Measurements from ENCODE around the gene DNAH2. TPM values are rescaled to one million over a fixed set of nuclear protein-coding genes. Genes with fewer than 3 reads are reported as not detected.

DNAH2 gene, protein sequence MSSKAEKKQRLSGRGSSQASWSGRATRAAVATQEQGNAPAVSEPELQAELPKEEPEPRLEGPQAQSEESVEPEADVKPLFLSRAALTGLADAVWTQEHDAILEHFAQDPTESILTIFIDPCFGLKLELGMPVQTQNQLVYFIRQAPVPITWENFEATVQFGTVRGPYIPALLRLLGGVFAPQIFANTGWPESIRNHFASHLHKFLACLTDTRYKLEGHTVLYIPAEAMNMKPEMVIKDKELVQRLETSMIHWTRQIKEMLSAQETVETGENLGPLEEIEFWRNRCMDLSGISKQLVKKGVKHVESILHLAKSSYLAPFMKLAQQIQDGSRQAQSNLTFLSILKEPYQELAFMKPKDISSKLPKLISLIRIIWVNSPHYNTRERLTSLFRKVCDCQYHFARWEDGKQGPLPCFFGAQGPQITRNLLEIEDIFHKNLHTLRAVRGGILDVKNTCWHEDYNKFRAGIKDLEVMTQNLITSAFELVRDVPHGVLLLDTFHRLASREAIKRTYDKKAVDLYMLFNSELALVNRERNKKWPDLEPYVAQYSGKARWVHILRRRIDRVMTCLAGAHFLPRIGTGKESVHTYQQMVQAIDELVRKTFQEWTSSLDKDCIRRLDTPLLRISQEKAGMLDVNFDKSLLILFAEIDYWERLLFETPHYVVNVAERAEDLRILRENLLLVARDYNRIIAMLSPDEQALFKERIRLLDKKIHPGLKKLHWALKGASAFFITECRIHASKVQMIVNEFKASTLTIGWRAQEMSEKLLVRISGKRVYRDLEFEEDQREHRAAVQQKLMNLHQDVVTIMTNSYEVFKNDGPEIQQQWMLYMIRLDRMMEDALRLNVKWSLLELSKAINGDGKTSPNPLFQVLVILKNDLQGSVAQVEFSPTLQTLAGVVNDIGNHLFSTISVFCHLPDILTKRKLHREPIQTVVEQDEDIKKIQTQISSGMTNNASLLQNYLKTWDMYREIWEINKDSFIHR (N-terminal part only)
- polyA plus RNA-seq (2012; ENCODE audit: low read depth, missing spikeins): not detected

DNA sequence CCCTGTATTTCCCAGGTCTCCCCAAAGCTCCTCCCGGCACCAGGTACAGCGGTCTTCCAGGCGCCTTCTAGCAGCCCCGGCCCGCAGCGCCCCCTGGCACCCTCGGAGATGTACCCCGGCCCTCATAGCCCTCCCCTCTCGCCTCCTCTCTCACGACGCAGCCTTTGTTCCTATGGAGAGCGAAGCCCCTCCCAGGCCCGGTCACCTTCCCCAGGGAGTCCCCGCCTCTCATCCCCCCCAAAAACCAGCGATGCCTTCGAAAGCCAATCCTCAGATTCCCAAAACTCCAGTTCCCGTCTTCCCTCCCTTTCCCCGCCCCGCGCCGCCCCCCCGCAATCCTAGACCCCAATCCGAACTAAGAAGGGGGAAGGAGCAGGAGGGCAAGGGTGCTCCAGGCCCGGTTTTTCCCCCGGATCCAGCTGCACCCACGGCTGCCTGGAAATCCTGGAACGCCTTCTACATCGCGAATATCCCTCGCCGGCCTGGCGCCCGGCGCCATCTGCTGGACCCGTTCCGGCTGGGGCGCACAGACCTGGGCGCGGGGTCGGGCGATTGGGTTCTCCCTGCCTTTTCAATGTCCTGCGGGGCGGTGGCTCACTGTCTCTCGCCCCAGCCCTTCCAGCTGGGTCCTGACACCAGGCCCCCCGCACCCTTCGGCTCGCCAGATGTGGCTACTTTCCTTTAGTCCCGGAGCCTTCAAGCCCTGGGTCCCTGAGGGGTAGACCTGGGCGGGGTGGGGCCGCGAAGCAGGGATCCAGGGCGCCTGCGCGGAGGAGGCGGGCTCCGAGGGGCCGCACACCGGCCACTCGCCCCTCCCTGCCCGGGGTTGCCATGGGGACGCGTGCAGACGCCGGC is at the start of gene DNAH2:
TSS of gene DNAH2 (plus strand) at position 844 of the 855 bp plus-strand sequence. CDS start 1,991 bp downstream, outside the sequence.
- TF ChIP-seq POU2F2 (IDR thresholded peaks at IDR 0.05; ENCODE audit: low read depth, low read length) (no peak), SPI1 (IDR thresholded peaks at IDR 0.05; ENCODE audit: low read depth, low read length) (no peak), TAF1 (IDR thresholded peaks at IDR 0.05; ENCODE audit: low read depth, low read length) (no peak), PAX5 (IDR thresholded peaks at IDR 0.05; ENCODE audit: insufficient read depth, low read length, severe bottlenecking) (no peak), POLR2A (IDR thresholded peaks at IDR 0.05; ENCODE audit: low read depth, low read length) (no peak), POLR2AphosphoS5 (IDR thresholded peaks at IDR 0.05; ENCODE audit: low read depth, low read length) (no peak)
- FAIRE-seq (peak; percentile 57), DNase-seq (ENCODE audit: insufficient read length, low spot score) (peak; percentile 69)

- DNase-seq (ENCODE audit: insufficient read length, low spot score): no peak
- TF ChIP-seq POLR2AphosphoS5 (IDR thresholded peaks at IDR 0.05; ENCODE audit: low read depth, low read length) (no peak), POLR2A (IDR thresholded peaks at IDR 0.05; ENCODE audit: low read depth, low read length) (no peak), POU2F2 (IDR thresholded peaks at IDR 0.05; ENCODE audit: low read depth, low read length) (no peak), PAX5 (IDR thresholded peaks at IDR 0.05; ENCODE audit: insufficient read depth, low read length, severe bottlenecking) (no peak), TAF1 (IDR thresholded peaks at IDR 0.05; ENCODE audit: low read depth, low read length) (no peak), SPI1 (IDR thresholded peaks at IDR 0.05; ENCODE audit: low read depth, low read length) (no peak)
- FAIRE-seq: no peak
Observed at GRCh38 chr17:7668482-7668881, 49.1 kb upstream of the DNAH2 start.

GRCh38 chr17:7673239-7673638 is 44.3 kb upstream of the DNAH2 start:
- FAIRE-seq (peak; percentile 52), DNase-seq (ENCODE audit: insufficient read length, low spot score) (no peak)
- TF ChIP-seq PAX5 (IDR thresholded peaks at IDR 0.05; ENCODE audit: insufficient read depth, low read length, severe bottlenecking): no peak
- no peak for TF ChIP-seq TAF1 (IDR thresholded peaks at IDR 0.05; ENCODE audit: low read depth, low read length)

GRCh38 chr17:7674934-7675333 is 42.6 kb upstream of the DNAH2 start:
- FAIRE-seq: no peak
- no peak for DNase-seq (ENCODE audit: insufficient read length, low spot score)
- TF ChIP-seq POLR2A (IDR thresholded peaks at IDR 0.05; ENCODE audit: low read depth, low read length) (no peak), SPI1 (IDR thresholded peaks at IDR 0.05; ENCODE audit: low read depth, low read length) (no peak), PAX5 (IDR thresholded peaks at IDR 0.05; ENCODE audit: insufficient read depth, low read length, severe bottlenecking) (no peak), POU2F2 (IDR thresholded peaks at IDR 0.05; ENCODE audit: low read depth, low read length) (no peak), TAF1 (IDR thresholded peaks at IDR 0.05; ENCODE audit: low read depth, low read length) (no peak), POLR2AphosphoS5 (IDR thresholded peaks at IDR 0.05; ENCODE audit: low read depth, low read length) (no peak)

GRCh38 chr17:7676533-7676932 is 41.0 kb upstream of the DNAH2 start:
- no peak for DNase-seq (ENCODE audit: insufficient read length, low spot score)
- TF ChIP-seq TAF1 (IDR thresholded peaks at IDR 0.05; ENCODE audit: low read depth, low read length) (no peak), POU2F2 (IDR thresholded peaks at IDR 0.05; ENCODE audit: low read depth, low read length) (no peak; the same call in 1 of the 2 replicates), PAX5 (IDR thresholded peaks at IDR 0.05; ENCODE audit: insufficient read depth, low read length, severe bottlenecking) (no peak), POLR2A (IDR thresholded peaks at IDR 0.05; ENCODE audit: low read depth, low read length) (no peak), POLR2AphosphoS5 (IDR thresholded peaks at IDR 0.05; ENCODE audit: low read depth, low read length) (no peak), SPI1 (IDR thresholded peaks at IDR 0.05; ENCODE audit: low read depth, low read length) (no peak)
- FAIRE-seq: no peak

GRCh38 chr17:7677388-7678067 is 40.0 kb upstream of the DNAH2 start:
- FAIRE-seq (no peak), DNase-seq (ENCODE audit: insufficient read length, low spot score) (no peak)
- no peak for TF ChIP-seq POU2F2 (IDR thresholded peaks at IDR 0.05; ENCODE audit: low read depth, low read length)
- TF ChIP-seq TAF1 (IDR thresholded peaks at IDR 0.05; ENCODE audit: low read depth, low read length): no peak
- TF ChIP-seq PAX5 (IDR thresholded peaks at IDR 0.05; ENCODE audit: insufficient read depth, low read length, severe bottlenecking): no peak
- no peak for TF ChIP-seq POLR2AphosphoS5 (IDR thresholded peaks at IDR 0.05; ENCODE audit: low read depth, low read length)
- TF ChIP-seq SPI1 (IDR thresholded peaks at IDR 0.05; ENCODE audit: low read depth, low read length): no peak
- no peak for TF ChIP-seq POLR2A (IDR thresholded peaks at IDR 0.05; ENCODE audit: low read depth, low read length)

- FAIRE-seq (no peak), DNase-seq (ENCODE audit: insufficient read length, low spot score) (no peak)
- no peak for TF ChIP-seq POLR2A (IDR thresholded peaks at IDR 0.05; ENCODE audit: low read depth, low read length)
- no peak for TF ChIP-seq SPI1 (IDR thresholded peaks at IDR 0.05; ENCODE audit: low read depth, low read length)
- no peak for TF ChIP-seq POU2F2 (IDR thresholded peaks at IDR 0.05; ENCODE audit: low read depth, low read length)
- TF ChIP-seq PAX5 (IDR thresholded peaks at IDR 0.05; ENCODE audit: insufficient read depth, low read length, severe bottlenecking): no peak
- TF ChIP-seq POLR2AphosphoS5 (IDR thresholded peaks at IDR 0.05; ENCODE audit: low read depth, low read length): no peak
- no peak for TF ChIP-seq TAF1 (IDR thresholded peaks at IDR 0.05; ENCODE audit: low read depth, low read length)
Observed at GRCh38 chr17:7684851-7685532, 32.6 kb upstream of the DNAH2 start.
